ENCODE measurements around the gene ZNF202. TPM values are rescaled to one million over a fixed set of nuclear protein-coding genes. Genes with fewer than 3 reads are reported as not detected.

ZNF202 gene
- total RNA-seq, 1 donor from 2014 or later, result 29.6 TPM

- Mint-ChIP-seq H3K9me3 (ENCODE audit: low read depth) (no peaks in the 10 kb centered on the region), H3K27me3 (no peaks in the 10 kb centered on the region), H3K36me3 (ENCODE audit: insufficient read depth) (no peaks in the 10 kb centered on the region), H3K4me1 (ENCODE audit: low read depth) (peaks cover 1% of the 10 kb centered on the region), H3K27ac (peak overlapping the region; percentile 76), H3K4me3 (ENCODE audit: low read depth) (no peak overlapping the region)
- TF ChIP-seq CTCF (IDR thresholded peaks at IDR 0.05; ENCODE audit: unreplicated experiment), result no peak
- DNase-seq (ENCODE audit: low spot score, unreplicated experiment), result no peak
Observed at GRCh38 chr11:123707206-123707605, 34.3 kb downstream of the ZNF202 start.

GRCh38 chr11:123704341-123704740, 37.1 kb downstream of the ZNF202 start:
- H3K4me3 Mint-ChIP-seq (ENCODE audit: low read depth), result no peak overlapping the region
- H3K27me3 Mint-ChIP-seq, result no peaks in the 10 kb centered on the region
- H3K9me3 Mint-ChIP-seq (ENCODE audit: low read depth), result peaks cover 6% of the 10 kb centered on the region
- no peak for TF ChIP-seq CTCF (IDR thresholded peaks at IDR 0.05; ENCODE audit: unreplicated experiment)
- no peak for DNase-seq (ENCODE audit: low spot score, unreplicated experiment)
- no peaks in the 10 kb centered on the region for H3K36me3 Mint-ChIP-seq (ENCODE audit: insufficient read depth)
- H3K4me1 Mint-ChIP-seq (ENCODE audit: low read depth), result peaks cover 1% of the 10 kb centered on the region
- H3K27ac Mint-ChIP-seq, result no peak overlapping the region

- Mint-ChIP-seq H3K4me1 (ENCODE audit: low read depth) (peaks cover 15% of the 10 kb centered on the region), H3K36me3 (ENCODE audit: insufficient read depth) (no peaks in the 10 kb centered on the region), H3K27ac (no peak overlapping the region), H3K27me3 (no peaks in the 10 kb centered on the region), H3K4me3 (ENCODE audit: low read depth) (no peak overlapping the region), H3K9me3 (ENCODE audit: low read depth) (peaks cover 6% of the 10 kb centered on the region)
- no peak for DNase-seq (ENCODE audit: low spot score, unreplicated experiment)
- TF ChIP-seq CTCF (IDR thresholded peaks at IDR 0.05; ENCODE audit: unreplicated experiment), result no peak
Observed at GRCh38 chr11:123702696-123703095, 38.8 kb downstream of the ZNF202 start.

- no peak for TF ChIP-seq CTCF (IDR thresholded peaks at IDR 0.05; ENCODE audit: unreplicated experiment)
- H3K36me3 Mint-ChIP-seq (ENCODE audit: insufficient read depth), result no peaks in the 10 kb centered on the region
- H3K4me1 Mint-ChIP-seq (ENCODE audit: low read depth), result peaks cover 20% of the 10 kb centered on the region
- no peak overlapping the region for H3K4me3 Mint-ChIP-seq (ENCODE audit: low read depth)
- H3K27ac Mint-ChIP-seq, result no peak overlapping the region
- DNase-seq (ENCODE audit: low spot score, unreplicated experiment), result no peak
- H3K9me3 Mint-ChIP-seq (ENCODE audit: low read depth), result peaks cover 6% of the 10 kb centered on the region
- H3K27me3 Mint-ChIP-seq, result no peaks in the 10 kb centered on the region
Observed at GRCh38 chr11:123702139-123702538, 39.3 kb downstream of the ZNF202 start.

GRCh38 chr11:123700772-123701171, 40.7 kb downstream of the ZNF202 start:
- Mint-ChIP-seq H3K4me1 (ENCODE audit: low read depth) (peaks cover 22% of the 10 kb centered on the region), H3K27ac (no peak overlapping the region), H3K36me3 (ENCODE audit: insufficient read depth) (no peaks in the 10 kb centered on the region), H3K27me3 (no peaks in the 10 kb centered on the region), H3K4me3 (ENCODE audit: low read depth) (no peak overlapping the region), H3K9me3 (ENCODE audit: low read depth) (peaks cover 6% of the 10 kb centered on the region)
- TF ChIP-seq CTCF (IDR thresholded peaks at IDR 0.05; ENCODE audit: unreplicated experiment), result no peak
- DNase-seq (ENCODE audit: low spot score, unreplicated experiment), result no peak
